Tibial nerve (tissue), 3 donors: Measurements from ENCODE around the gene STRIP2.

ENCODE experiments used
- CTCF ChIP-seq, 5 experiments: fragments of 200-600 bp in 3 of 5; fragments of 450-650 bp in 2 of 5; sonication (generic) in 3 of 5; IDR thresholded peaks; one replicate each; pipeline ENCODE4 v1.5.1; 2016 to 2019; ENCODE audit warnings: antibody characterized with exemption in 5 of 5, mild to moderate bottlenecking in 3 of 5, moderate library complexity in 2 of 5
- POLR2A ChIP-seq, 2 donors: fragments of 450-650 bp; IDR thresholded peaks; one replicate each; pipeline ENCODE4 v1.6.1; 2017; ENCODE audit warnings: antibody characterized with exemption in 2 of 2, mild to moderate bottlenecking in 2 of 2, moderate library complexity in 2 of 2

GRCh38 chr7:129385598-129385997 lies 48.6 kb upstream of the STRIP2 start:
- TF ChIP-seq CTCF (IDR thresholded peaks at IDR 0.05) (no peak), POLR2A (IDR thresholded peaks at IDR 0.05) (no peak)
